H1 (cell line): ENCODE data around the gene LRRC15. TPM values are rescaled to one million over a fixed set of nuclear protein-coding genes. Genes with fewer than 3 reads are reported as not detected.

Experiments
- ATF2 ChIP-seq: IDR thresholded peaks from 2 replicates; pipeline ENCODE4 v1.6.1; 2012; ENCODE audit warnings: low read length, inconsistent platforms
- polyA plus RNA-seq, 7 experiments: library from polyadenylated mRNA; depleted of rRNA in 3 of 7; stranded (reverse) in 5 of 7; unstranded in 2 of 7; fragments of >200 nt in 5 of 7; fragments of 200-250 nt in 2 of 7; gene quantifications; 1 replicate in 5 of 7; 2 replicates in 1 of 7; 4 replicates in 1 of 7; pipeline versions ENCODE4 v1.2.1 to v1.2.3, GENCODE V29; 2011 to 2013; ENCODE audit warnings: missing spikeins in 2 of 7, mixed read lengths in 2 of 7
- total RNA-seq: library from RNA; stranded (reverse); fragmentation: NEBNext Ultra II Directional; extraction: Animal tissue kit (Norgen Biotek cat#: 25700); gene quantifications from 2 replicates; pipeline ENCODE4 v1.2.1, GENCODE V29; 2021

The LRRC15 gene
- total and polyA plus RNA-seq, 2 of the 8 experiments (the other 6 are each of a cell fraction or from before 2014, with no cell fraction given), result 0.15 to 0.37 TPM

GRCh38 chr3:194381460-194381875 is 11.9 kb upstream of the LRRC15 start (continued):
- no peak for TF ChIP-seq ATF2
